ENCODE measurements around the gene PCSK9. TPM values are rescaled to one million over a fixed set of nuclear protein-coding genes. Genes with fewer than 3 reads are reported as not detected.

PCSK9 gene
- polyA plus RNA-seq, 6 donors from 2014 or later: not detected

DNA sequence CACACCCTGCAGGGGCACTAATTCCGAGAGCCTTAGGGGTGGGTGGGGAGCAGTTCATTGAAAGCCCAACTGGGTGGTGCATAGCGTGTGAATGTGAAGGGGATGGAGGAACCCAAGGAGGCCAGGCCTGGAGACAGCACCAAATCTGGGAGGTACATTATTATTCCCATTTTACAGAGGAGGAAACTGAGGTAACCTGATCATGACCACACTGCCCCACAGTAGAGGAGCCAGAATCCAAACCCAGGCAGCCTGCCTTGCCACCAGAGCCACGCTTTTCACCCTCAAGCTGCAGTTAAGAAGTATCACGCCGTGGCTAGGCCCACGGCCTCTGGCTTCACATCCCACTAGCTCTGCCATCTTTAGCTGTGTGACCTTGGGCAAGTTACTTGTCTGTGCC is 41.2 kb upstream of the PCSK9 start:
- Mint-ChIP-seq H3K4me3 (no peak overlapping the region), H3K27me3 (peaks cover 37 to 48% (median 40%) of the 10 kb centered on the region in 3 donors), H3K9me3 (peaks cover 0 to 3% (median 0%) of the 10 kb centered on the region in 7 donors), H3K27ac (peak overlapping the region in 1 of 6 donors; percentile 9), H3K36me3 (peaks cover 0 to 14% of the 10 kb centered on the region in 2 donors), H3K4me1 (peaks cover 6 to 22% (median 17%) of the 10 kb centered on the region in 3 donors)
- DNase-seq (no peak), ATAC-seq (ENCODE audit: low read depth in 2 of 2) (no peak)

DNA sequence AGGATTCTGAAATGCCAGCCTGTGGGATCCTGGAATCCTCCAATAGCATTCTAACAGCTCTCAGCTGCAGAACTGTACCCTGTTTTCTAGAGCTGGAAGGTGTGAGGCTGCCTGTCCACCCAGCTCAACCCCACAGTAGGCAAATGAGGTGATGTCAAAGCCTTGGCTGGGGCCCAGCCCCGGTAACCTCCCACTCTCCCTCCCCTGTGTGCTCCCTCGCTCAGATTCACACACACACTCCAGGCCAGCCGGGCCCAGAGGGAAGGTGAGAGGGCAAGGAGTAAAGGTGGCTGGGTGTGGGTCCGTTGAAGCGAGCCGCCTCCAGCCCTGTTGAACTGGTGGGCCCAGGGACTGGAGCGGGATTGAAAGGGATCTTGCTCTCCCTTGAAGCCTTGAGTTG is 40.7 kb upstream of the PCSK9 start, which contains the start of gene BSND:
BSND (plus strand) TSS at position 257 of the 400 bp plus-strand sequence. CDS start 254 bp downstream, outside the sequence.
- Mint-ChIP-seq H3K36me3 (peaks cover 0 to 14% of the 10 kb centered on the region in 2 donors), H3K9me3 (peaks cover 0 to 3% (median 0%) of the 10 kb centered on the region in 7 donors), H3K4me3 (peak within 1 kb of the TSS in 2 of 8 donors; percentile 18 to 22), H3K27ac (peak within 1 kb of the TSS in 1 of 6 donors; percentile 9), H3K4me1 (peaks cover 6 to 22% (median 17%) of the 10 kb centered on the region in 3 donors), H3K27me3 (peaks cover 37 to 48% (median 40%) of the 10 kb centered on the region in 3 donors)
- DNase-seq (no peak), ATAC-seq (ENCODE audit: low read depth in 2 of 2) (no peak)

DNA sequence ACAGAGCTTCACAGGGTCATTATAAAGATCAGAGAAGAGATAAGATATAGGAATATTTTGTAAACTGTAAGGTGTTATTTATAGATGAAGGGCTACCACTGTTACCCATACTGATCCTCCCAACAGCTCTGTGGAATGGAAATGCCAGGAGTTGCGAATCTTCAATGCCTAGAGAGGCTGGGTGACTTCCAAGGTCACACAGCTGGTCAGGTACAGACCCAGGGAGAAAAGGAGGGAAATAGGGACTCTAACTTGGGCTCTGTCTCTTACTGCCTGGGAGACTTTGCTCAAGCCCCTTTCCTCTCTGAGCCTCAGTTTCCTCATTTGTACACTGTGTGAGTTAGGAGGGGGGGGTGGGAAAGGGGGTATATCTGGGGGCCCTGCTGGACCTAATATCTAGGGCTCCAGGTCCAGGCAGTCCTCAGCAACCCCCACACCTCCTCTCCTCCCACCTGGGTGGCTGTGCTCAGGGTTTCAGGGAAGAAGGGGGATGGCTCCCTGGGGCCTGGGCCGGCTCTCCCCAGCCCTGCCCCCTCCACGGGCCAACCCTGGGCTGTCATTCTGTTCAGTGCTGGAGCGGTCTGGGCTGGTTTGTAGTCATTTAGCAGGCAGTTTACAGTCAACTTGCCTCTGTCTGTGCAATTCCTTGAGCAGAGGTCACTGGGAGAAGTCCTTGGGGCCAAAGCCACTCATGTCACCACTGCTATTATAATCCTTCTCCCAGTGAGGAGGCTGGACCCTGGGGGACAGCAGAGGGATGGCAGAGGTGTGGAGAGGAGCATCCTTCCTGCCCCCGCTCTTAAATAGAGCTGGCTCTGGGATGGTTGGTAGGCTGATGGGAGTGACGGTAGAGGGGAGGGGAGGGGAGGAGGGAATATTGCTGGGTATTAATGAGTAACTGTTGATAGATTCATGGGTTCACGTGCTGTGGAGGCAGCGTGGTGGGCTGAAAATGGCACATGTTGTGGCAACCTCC is 39.0 kb upstream of the PCSK9 start:
- DNase-seq (no peak), ATAC-seq (ENCODE audit: low read depth in 2 of 2) (no peak)
- Mint-ChIP-seq H3K4me3 (no peak overlapping the region), H3K36me3 (peaks cover 0 to 13% of the 10 kb centered on the region in 2 donors), H3K9me3 (peaks cover 0 to 3% (median 0%) of the 10 kb centered on the region in 7 donors), H3K4me1 (peaks cover 6 to 18% (median 17%) of the 10 kb centered on the region in 3 donors), H3K27me3 (peaks cover 24 to 34% (median 31%) of the 10 kb centered on the region in 3 donors), H3K27ac (no peak overlapping the region)

DNA sequence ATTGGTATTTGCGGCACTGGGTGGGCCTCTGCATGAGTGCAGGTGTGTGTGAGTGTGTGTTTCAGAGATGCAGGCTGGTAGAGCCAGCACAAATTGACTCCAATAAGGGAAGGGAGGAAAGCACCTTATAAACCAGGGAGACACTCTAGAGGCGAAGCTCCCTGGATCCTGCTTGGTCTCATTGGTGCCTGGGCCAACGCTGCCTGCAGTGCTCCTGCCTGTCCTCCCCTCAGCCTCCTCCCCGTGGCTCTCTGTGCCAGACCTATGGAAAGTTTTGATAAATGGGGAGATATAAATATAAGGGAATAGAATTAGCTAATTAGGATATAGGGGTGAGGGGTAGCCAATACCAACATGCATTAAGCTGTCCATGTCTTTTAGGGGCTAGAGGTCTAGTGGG is 38.0 kb upstream of the PCSK9 start:
- ATAC-seq (ENCODE audit: low read depth in 2 of 2) (no peak), DNase-seq (no peak)
- Mint-ChIP-seq H3K27me3 (peaks cover 15 to 25% (median 22%) of the 10 kb centered on the region in 3 donors), H3K4me1 (peaks cover 4 to 11% (median 9%) of the 10 kb centered on the region in 3 donors), H3K4me3 (no peak overlapping the region), H3K9me3 (no peaks in the 10 kb centered on the region), H3K36me3 (peaks cover 0 to 3% of the 10 kb centered on the region in 2 donors), H3K27ac (no peak overlapping the region)

DNA sequence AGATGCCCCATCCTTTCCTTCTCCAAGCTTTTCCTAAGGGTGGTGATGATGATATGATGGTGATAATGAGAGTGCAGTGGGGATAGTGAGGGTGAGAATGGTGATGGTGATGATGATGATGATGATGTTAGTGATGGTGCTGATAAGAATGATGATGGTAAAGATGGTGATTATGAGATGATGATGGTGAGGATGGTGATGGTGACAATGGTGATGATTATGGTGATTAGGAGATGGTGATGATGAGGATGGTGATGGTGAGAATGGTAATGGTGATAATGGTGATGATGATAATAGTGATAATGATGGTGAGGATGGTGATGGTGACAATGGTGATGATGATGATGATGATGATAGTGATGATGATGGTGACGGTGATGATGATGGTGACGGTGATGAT is 36.7 kb upstream of the PCSK9 start:
- no peak for ATAC-seq (ENCODE audit: low read depth in 2 of 2)
- Mint-ChIP-seq H3K9me3 (no peaks in the 10 kb centered on the region), H3K27me3 (peaks cover 4 to 15% (median 8%) of the 10 kb centered on the region in 3 donors), H3K4me3 (no peak overlapping the region), H3K27ac (no peak overlapping the region), H3K4me1 (peaks cover 0 to under 1% (median 0%) of the 10 kb centered on the region in 3 donors), H3K36me3 (no peaks in the 10 kb centered on the region)
- no peak for DNase-seq

DNA sequence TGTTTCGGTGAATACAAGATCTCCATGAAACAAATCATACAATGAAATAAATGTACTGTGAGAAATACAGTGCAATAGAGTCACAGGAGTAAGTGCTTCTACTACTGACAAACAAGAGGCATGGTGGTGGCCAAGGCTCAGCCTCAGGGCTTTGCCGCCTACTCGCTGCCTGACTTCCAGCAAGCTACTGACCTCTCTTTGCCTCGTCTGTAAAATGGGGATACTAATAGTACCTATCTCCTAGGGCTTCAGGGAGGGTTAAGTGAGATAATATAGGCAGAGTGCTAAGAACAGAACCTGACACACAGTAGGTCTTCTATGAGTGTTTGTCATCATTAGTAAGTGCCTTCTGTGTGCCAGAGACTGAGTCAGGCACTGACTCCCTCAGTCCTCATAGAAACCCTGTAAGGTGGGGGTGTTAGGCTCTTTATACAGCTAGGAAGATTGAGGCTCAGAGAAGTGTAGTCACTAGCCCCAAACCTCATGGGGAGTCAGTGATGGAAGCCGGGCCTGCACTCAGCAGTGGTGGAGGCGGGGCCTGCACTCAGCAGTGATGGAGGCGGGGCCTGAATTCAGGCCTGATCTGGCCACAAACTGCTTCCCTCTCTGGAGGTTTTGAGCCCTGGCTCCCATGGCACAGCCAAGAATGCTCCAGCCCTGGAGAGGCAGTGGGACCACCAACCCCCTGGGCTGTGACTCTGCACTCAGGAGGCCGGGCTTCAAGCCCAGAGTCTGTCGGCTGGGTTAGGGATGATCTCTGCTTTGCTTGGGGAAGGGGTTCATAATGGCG is 33.8 kb upstream of the PCSK9 start:
- ATAC-seq (ENCODE audit: low read depth in 2 of 2): no peak
- no peaks in the 10 kb centered on the region for H3K36me3 Mint-ChIP-seq
- H3K27ac Mint-ChIP-seq: no peak overlapping the region
- no peak for DNase-seq
- H3K4me1 Mint-ChIP-seq: no peaks in the 10 kb centered on the region
- H3K27me3 Mint-ChIP-seq: peaks cover 0 to 7% (median 0%) of the 10 kb centered on the region in 3 donors
- no peak overlapping the region for H3K4me3 Mint-ChIP-seq
- H3K9me3 Mint-ChIP-seq: peaks cover 0 to 4% (median 2%) of the 10 kb centered on the region in 7 donors

DNA sequence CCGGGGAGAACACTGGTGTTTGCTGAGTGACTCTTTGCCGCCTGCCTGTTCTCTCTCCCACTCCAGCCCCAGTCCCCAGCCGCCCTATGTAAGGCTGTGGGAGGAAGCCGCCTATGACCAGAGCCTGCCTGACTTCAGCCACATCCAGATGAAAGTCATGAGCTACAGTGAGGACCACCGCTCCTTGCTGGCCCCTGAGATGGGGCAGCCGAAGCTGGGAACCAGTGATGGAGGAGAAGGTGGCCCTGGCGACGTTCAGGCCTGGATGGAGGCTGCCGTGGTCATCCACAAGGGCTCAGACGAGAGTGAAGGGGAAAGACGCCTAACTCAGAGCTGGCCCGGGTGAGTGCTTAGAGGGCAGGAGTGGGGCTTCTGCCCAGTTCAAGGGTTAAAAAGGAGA is 32.4 kb upstream of the PCSK9 start:
- peaks cover 0 to 4% (median 2%) of the 10 kb centered on the region in 7 donors for H3K9me3 Mint-ChIP-seq
- ATAC-seq (ENCODE audit: low read depth in 2 of 2) (no peak), DNase-seq (no peak)
- H3K36me3 Mint-ChIP-seq: no peaks in the 10 kb centered on the region
- H3K27ac Mint-ChIP-seq: no peak overlapping the region
- no peaks in the 10 kb centered on the region for H3K4me1 Mint-ChIP-seq
- H3K4me3 Mint-ChIP-seq: no peak overlapping the region
- H3K27me3 Mint-ChIP-seq: peaks cover 0 to 7% (median 6%) of the 10 kb centered on the region in 3 donors

DNA sequence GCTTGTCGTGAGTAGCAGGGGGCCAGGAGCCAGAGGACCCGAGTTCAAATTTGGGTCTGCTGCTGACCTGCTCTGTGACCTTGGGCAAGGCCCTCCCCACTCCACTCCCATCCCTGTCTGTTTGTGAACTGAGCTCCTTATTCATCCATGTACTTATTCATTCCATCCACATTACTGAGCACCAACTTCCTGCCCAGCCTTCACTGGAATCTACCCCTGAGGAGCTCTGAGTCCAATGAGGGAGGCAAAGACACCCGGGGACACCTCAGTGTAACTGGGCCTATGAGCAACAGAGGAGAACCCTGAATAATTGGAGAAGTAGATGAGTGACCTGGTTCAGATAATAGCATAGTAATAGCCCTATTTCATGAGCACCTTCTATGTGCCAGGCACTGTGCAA is 31.7 kb upstream of the PCSK9 start:
- ATAC-seq (ENCODE audit: low read depth in 2 of 2): no peak

DNA sequence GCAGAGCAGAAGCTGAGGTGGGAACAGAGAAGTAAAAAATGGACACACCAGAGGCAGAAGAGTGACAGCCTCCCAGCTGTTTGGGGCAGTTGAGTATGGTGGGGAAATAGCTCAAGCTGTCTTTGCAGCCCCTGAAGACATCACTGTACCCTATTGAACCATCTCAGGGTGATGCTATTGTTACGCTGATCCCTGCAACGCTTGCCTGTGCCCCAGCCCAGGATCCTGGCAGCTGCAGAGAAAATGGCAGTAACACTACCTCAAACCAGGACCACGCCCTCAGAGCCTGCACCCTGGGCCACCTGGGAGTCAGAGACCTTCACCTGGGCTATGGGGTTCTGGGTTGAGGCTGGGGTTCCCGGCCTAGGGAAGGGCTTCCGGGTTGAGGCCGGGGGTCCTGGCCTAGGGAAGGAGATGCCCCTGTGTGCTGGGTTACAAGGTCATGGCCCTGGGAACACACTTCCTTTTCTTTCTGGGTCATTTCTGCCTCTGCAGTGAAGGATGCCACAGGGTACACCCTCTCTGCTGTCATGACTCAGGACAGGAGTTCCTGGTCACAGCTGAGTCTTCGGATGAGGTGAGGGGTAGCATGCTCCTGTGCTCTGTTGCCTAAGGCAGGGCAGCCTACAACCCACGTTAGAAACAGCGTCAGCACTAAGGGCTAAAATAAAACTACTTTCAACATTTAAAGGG is 29.0 kb upstream of the PCSK9 start:
- Mint-ChIP-seq H3K9me3 (peaks cover 0 to 4% (median 2%) of the 10 kb centered on the region in 7 donors), H3K27me3 (peaks cover 0 to 35% (median 34%) of the 10 kb centered on the region in 3 donors), H3K4me1 (no peaks in the 10 kb centered on the region), H3K27ac (peak overlapping the region in 1 of 6 donors; percentile 4), H3K4me3 (peak overlapping the region in 1 of 8 donors; percentile 53), H3K36me3 (no peaks in the 10 kb centered on the region)
- ATAC-seq (ENCODE audit: low read depth in 2 of 2): no peak
- DNase-seq: no peak

More for the DNA sequence above, 31.7 kb upstream of the PCSK9 start:
- Mint-ChIP-seq H3K36me3 (no peaks in the 10 kb centered on the region), H3K27ac (peak overlapping the region in 1 of 6 donors; percentile 61), H3K27me3 (peaks cover 0 to 12% (median 11%) of the 10 kb centered on the region in 3 donors), H3K9me3 (peaks cover 0 to 4% (median 2%) of the 10 kb centered on the region in 7 donors), H3K4me3 (no peak overlapping the region), H3K4me1 (no peaks in the 10 kb centered on the region)
- DNase-seq: no peak

DNA sequence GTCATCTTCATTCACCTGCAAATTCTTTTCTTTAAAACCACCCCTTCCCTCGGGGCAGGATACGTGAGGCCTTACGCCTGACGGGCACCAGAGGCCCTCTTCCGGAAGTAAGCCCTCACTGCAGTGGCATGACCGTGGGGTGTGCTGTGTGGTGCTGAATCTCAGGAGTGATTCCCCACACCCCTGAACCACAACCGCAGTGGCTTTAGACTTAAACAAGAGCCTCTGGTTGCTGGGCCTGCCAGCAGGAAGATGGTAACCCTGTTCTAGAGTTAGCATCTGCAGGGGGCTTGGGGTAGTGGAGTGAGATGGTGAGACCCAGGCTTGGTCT is 28.5 kb upstream of the PCSK9 start:
- ATAC-seq (ENCODE audit: low read depth in 2 of 2) (no peak), DNase-seq (no peak)
- no peaks in the 10 kb centered on the region for H3K36me3 Mint-ChIP-seq
- no peak overlapping the region for H3K27ac Mint-ChIP-seq
- H3K9me3 Mint-ChIP-seq: peaks cover 0 to 4% (median 2%) of the 10 kb centered on the region in 7 donors
- H3K4me3 Mint-ChIP-seq: no peak overlapping the region
- peaks cover 0 to 41% (median 39%) of the 10 kb centered on the region in 3 donors for H3K27me3 Mint-ChIP-seq
- no peaks in the 10 kb centered on the region for H3K4me1 Mint-ChIP-seq

DNA sequence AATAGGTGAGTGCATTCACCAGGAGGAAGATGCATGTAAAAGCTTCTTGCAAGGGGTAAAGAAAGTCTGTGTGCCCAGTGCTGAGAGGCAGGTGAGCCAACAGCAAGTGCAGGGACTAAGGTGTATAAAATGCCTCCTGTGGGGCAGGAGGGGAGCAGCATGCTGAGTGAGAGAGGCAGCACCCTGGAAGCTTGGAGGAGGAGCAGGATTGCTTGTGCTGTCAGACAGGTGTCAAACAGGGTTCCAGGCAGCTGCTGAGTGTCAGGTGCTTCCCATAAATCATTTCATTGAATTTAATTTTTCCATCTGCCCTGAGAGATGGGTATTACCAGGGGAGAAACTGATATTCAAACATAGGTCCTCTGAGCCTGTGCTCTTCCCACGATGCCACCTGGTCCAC is 26.7 kb upstream of the PCSK9 start:
- peaks cover 3 to 46% (median 43%) of the 10 kb centered on the region in 3 donors for H3K27me3 Mint-ChIP-seq
- ATAC-seq (ENCODE audit: low read depth in 2 of 2) (no peak), DNase-seq (no peak)
- no peak overlapping the region for H3K27ac Mint-ChIP-seq
- H3K4me3 Mint-ChIP-seq: no peak overlapping the region
- no peaks in the 10 kb centered on the region for H3K4me1 Mint-ChIP-seq
- peaks cover 0 to 4% (median 2%) of the 10 kb centered on the region in 7 donors for H3K9me3 Mint-ChIP-seq
- H3K36me3 Mint-ChIP-seq: no peaks in the 10 kb centered on the region

DNA sequence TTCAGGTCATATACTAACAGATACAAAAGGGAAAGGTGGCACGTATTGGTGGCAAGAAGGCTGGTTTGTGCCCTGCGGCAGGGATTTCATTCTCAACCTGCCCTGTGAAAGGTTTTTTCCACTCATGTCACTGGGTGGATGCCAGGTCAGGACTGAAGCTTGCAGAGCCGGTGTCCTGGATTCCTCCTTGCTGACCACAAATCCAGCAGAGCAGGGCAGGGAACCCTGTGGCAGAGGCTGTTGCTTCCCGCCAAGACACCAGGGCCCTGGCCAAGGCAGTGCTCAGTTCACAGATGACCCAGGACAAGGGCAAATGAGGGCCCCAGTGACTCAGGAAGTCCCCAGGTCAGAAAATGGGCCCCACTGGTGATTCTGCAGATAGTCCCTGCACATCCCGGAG is 24.2 kb upstream of the PCSK9 start:
- Mint-ChIP-seq H3K4me1 (no peaks in the 10 kb centered on the region), H3K27ac (no peak overlapping the region), H3K9me3 (peaks cover 0 to 1% (median 0%) of the 10 kb centered on the region in 7 donors), H3K4me3 (no peak overlapping the region), H3K27me3 (peaks cover 3 to 57% (median 50%) of the 10 kb centered on the region in 3 donors), H3K36me3 (no peaks in the 10 kb centered on the region)
- no peak for DNase-seq
- ATAC-seq (ENCODE audit: low read depth in 2 of 2): no peak
